ENCODE results near the gene PTCHD1.

The PTCHD1 gene

DNA sequence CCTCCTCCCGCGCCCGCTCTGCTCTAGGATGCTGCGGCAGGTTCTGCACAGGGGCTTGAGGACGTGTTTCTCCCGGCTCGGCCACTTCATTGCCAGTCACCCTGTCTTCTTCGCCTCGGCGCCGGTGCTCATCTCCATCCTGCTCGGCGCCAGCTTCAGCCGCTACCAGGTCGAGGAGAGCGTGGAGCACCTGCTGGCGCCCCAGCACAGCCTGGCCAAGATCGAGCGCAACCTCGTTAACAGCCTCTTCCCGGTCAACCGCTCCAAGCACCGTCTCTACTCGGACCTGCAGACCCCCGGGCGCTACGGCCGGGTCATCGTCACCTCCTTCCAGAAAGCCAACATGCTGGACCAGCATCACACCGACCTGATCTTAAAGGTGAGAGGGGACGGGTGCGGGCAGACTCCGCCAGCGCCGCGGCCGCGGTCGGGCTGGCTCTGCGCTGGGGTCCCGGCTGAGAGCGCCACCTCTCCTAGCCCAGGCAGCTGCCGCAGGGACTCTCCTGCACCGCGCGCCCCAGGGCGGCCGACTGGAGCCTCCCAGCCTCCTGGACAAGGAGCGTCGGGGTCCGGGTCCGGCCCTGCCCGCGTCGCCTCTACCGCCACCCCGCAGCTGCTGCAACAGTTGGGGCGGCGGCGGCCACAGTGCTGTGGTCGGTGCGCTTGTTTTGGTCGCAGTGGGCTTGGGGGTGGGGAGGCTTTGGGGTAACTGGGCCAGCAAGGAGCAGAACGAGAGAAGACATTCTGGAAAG, at the start of gene PTCHD1:
Gene PTCHD1, plus strand, starts transcription at position 2 of the 752 bp plus-strand sequence. Its CDS starts 27 bp downstream, at position 29.
- in situ Hi-C loops (cut with HindIII; ENCODE audit: low pct_unique_long_range_greater_than_20kb, low sequenced_read_pairs): no loop called here
- TF ChIP-seq JUND (IDR thresholded peaks at IDR 0.05; ENCODE audit: low read depth): no peak
- no peak for DNase-seq (ENCODE audit: low read depth in 1 of 2, low spot score in 1 of 2)

DNA sequence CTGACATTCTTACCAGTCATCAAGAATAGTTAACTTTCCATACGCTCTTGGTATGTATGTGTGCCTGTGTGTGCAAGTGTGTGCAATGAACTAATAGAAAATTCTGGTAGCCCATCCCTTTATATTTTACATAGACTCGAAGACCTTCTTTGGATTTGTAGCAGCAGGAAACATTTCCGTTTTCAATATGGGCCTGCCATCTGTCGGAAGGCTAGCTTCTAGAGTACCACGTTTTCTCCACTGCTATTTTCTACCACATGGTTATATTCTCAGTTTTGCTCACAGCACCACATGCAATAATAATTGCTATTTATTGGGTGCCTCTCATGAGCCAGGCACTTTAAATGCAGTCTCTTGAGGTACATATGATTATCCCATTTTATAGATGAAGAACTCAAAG, 47.9 kb upstream of the PTCHD1 start:
- DNase-seq (ENCODE audit: low read depth in 1 of 2, low spot score in 1 of 2): no peak
- in situ Hi-C loops (cut with HindIII; ENCODE audit: low pct_unique_long_range_greater_than_20kb, low sequenced_read_pairs): no loop called here
- TF ChIP-seq JUND (IDR thresholded peaks at IDR 0.05; ENCODE audit: low read depth): no peak

DNA sequence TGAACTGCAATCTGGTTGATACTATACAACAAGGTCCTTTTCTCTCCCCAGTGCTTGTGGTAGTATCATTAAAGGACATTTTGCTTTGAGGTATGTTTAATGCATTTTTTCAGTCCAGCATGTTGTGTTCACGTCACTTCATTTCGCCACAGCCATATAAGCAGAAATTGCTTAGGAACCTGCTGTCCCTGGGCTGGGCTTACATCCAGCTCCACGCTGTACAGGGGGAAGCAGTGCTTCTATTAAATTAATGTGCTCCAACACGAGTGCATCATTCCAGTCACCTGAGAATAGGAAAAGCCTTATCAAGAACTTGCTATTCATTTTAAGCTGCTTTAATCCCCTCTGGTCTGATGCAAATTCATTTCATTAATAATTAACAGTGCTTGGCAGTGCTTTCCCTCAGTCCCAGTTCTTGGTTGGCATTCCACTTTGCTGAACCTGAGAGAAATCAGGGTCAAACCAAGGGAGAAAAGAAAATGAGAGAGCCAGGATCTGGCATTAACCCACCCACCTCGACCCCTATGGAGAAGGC, 47.4 kb upstream of the PTCHD1 start:
- no peak for TF ChIP-seq JUND (IDR thresholded peaks at IDR 0.05; ENCODE audit: low read depth)
- in situ Hi-C loops (cut with HindIII; ENCODE audit: low pct_unique_long_range_greater_than_20kb, low sequenced_read_pairs): no loop called here
- no peak for DNase-seq (ENCODE audit: low read depth in 1 of 2, low spot score in 1 of 2)

DNA sequence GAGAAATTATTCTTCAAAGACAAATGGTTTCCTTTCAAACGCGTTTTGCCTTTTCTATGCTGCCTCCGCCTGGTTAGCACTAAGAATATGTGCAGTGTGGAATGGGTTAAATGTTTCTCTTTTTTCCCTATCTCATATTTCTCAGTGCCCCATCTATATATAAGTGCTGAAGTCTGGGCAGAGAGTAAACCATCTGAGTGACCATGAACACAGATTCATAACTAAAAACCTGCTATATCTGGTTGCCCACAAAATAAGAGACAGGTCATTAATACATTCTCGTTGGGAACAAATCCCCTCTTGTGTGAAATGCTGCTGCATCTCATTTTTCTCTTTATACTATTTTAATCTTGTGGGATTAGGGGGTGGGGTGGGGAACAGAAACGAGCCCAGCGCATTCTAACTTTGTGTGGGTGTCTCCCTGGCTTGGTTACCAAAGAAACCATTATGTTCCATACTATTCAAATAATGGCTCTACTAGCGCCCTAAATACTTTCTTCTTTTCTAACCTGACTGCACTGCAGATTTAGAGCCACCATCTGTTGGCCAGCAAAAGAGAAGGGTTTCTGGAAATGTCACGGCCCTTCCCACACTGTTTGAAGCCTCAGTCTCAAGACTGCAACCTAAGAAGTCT, 42.2 kb upstream of the PTCHD1 start:
- no peak for TF ChIP-seq JUND (IDR thresholded peaks at IDR 0.05; ENCODE audit: low read depth)
- in situ Hi-C loops (cut with HindIII; ENCODE audit: low pct_unique_long_range_greater_than_20kb, low sequenced_read_pairs): no loop called here
- no peak for DNase-seq (ENCODE audit: low read depth in 1 of 2, low spot score in 1 of 2)

DNA sequence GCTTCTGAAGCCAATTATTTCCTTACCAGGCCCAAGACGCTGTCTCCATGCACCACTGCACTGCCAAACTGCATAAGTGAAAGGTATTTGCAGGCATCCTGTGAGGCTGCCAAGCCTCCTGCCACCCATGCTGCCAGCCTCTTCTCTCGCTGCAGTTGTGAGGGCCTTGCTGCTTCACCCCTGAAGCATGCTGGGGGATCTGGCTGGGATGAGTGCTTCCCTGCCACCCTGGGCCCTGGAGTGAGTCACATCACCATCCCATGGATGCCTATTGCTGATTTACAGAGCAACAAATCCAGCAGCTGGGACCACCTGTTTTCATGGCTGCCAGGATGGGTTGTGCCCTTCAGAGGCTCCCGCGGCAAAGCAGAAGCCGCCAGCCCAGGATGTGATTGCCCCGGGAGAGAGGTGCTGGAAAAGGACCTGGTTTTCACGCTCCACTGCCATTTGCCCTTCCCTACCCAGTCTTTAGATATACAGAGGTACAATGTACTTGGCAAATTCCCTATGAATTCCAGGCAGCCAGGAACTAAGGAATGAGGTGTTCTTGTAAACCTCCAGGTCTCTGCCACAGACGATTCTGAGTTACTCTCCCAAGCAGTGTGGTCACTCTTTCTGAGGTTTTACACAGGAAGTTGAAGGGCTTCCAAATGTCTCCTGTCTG, 41.5 kb upstream of the PTCHD1 start:
- DNase-seq (ENCODE audit: low read depth in 1 of 2, low spot score in 1 of 2): no peak
- in situ Hi-C loops (cut with HindIII; ENCODE audit: low pct_unique_long_range_greater_than_20kb, low sequenced_read_pairs): no loop called here
- no peak for TF ChIP-seq JUND (IDR thresholded peaks at IDR 0.05; ENCODE audit: low read depth)

DNA sequence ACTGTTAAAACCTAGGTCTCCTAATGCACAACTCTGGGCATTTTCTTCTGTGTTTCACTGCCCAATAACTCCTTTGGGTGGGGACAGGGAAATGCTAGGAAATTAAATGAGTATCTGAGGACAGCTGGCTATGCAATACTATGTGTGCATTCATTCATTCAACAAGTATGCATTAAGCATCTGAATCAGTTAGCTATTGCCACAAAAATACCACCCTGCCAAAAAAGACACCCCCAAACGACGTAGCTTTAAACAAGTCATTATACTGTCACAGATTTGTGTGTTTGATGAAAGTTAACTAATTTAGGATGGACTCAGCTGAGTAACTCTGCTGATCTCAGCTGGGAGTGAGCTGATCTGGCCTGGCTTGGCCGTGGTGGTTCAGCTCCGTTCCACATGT, 29.8 kb upstream of the PTCHD1 start:
- in situ Hi-C loops (cut with HindIII; ENCODE audit: low pct_unique_long_range_greater_than_20kb, low sequenced_read_pairs): no loop called here
- no peak for TF ChIP-seq JUND (IDR thresholded peaks at IDR 0.05; ENCODE audit: low read depth)
- DNase-seq (ENCODE audit: low read depth in 1 of 2, low spot score in 1 of 2): no peak

DNA sequence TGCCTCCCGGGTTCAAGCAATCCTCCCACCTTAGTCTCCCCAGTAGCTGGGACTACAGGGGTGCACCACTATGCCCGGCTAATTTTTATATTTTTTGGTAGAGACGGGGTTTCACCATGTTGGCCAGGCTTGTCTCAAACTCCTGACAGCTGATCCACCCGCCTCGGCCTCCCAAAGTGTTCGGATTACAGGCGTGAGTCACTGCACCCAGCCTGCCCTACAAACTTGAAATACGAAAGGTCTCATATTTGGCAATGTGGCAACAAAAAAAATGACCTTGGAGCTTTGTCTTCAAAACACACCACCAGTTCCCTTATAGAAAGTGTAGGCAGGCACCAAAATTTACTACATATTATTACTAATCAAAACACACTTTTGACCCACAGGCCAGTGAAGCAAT, 22.9 kb upstream of the PTCHD1 start:
- in situ Hi-C loops (cut with HindIII; ENCODE audit: low pct_unique_long_range_greater_than_20kb, low sequenced_read_pairs): no loop called here
- TF ChIP-seq JUND (IDR thresholded peaks at IDR 0.05; ENCODE audit: low read depth): no peak
- DNase-seq (ENCODE audit: low read depth in 1 of 2, low spot score in 1 of 2): no peak

DNA sequence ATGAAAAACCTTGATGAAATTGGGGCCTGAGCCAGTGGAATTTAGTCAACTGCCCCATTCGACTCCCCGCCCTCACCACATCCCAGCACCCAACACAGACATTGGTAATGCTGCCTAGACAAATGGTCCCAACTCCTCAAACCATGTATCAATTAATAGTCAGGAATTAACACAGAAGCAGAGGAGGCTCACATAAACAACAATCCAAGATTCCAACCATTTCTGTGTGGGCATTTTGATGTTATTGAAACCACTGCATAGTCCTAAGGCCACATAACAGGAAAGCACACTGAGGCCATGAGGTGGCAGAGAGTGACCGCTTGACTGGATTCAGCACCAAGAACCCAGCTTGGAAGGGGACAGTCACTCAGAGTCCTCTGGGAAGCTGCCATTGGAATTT, 22.5 kb upstream of the PTCHD1 start:
- in situ Hi-C loops (cut with HindIII; ENCODE audit: low pct_unique_long_range_greater_than_20kb, low sequenced_read_pairs): no loop called here
- no peak for TF ChIP-seq JUND (IDR thresholded peaks at IDR 0.05; ENCODE audit: low read depth)
- DNase-seq (ENCODE audit: low read depth in 1 of 2, low spot score in 1 of 2): no peak

DNA sequence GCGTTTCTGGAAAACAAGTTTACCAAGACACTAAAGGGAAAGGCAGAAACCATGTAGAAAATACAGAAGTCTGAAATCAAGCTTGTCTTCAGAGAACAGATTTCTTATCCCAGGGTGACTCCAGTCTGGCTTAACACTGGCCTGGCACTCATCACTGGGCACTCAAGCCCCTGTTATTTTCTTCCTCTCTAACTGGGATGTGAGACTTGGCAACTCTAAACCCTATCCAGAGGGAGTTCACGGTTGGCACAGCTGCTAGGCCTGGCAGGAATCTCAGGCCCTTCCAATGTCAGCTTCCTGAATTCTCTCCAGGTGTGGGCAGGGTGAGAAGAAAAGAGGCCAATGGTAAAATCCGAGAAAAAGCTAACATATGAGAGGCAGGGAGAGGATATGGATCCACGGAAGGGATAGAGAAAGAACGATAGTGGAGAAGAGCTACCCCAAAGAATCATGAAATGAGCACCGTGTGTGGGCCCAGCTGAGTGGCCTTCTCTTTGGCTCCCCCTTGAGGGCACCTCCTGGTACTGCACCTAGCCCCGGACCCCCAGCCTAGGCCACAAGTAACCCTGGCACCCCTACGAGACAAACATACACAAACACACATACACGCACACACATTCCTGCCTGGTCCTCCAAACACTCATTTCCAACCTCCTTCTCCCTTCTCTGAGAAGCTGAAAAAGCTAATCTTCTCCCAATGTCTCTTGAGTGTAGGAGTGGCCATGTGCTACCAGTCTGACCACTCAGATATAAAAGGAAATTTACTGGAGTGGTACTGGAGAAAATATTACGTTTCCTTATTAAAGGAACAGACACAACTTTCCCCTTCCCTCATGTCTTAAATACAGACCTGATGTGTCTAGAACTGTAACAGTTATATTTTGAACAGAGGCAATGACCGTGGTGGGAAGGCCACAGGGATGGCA, 16.6 kb upstream of the PTCHD1 start:
- DNase-seq (ENCODE audit: low read depth in 1 of 2, low spot score in 1 of 2): peak in 1 of 2 experiments; percentile 44
- no peak for TF ChIP-seq JUND (IDR thresholded peaks at IDR 0.05; ENCODE audit: low read depth)
- in situ Hi-C loops (cut with HindIII; ENCODE audit: low pct_unique_long_range_greater_than_20kb, low sequenced_read_pairs): no loop called here

DNA sequence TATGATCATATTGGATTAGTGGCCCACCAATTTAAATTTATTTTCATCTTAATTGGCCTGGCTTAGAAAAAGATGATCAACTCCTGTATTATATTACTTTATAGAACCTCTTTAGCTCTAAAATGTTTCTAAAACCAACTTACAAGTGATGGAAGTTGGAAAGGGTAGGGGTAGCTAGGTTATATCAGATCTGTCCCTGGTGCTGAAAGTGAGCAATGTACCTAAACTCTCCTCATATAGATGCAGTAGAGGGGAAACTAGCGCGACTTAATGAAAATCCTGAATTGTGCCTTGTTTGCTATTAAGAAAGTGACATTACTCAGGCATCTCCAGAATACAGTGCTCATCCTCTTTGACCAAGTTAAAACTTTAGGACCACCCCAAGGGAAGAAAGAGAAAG, 7.5 kb upstream of the PTCHD1 start:
- DNase-seq (ENCODE audit: low read depth in 1 of 2, low spot score in 1 of 2): peak in 1 of 2 experiments; percentile 34
- no peak for TF ChIP-seq JUND (IDR thresholded peaks at IDR 0.05; ENCODE audit: low read depth)
- in situ Hi-C loops (cut with HindIII; ENCODE audit: low pct_unique_long_range_greater_than_20kb, low sequenced_read_pairs): no loop called here

DNA sequence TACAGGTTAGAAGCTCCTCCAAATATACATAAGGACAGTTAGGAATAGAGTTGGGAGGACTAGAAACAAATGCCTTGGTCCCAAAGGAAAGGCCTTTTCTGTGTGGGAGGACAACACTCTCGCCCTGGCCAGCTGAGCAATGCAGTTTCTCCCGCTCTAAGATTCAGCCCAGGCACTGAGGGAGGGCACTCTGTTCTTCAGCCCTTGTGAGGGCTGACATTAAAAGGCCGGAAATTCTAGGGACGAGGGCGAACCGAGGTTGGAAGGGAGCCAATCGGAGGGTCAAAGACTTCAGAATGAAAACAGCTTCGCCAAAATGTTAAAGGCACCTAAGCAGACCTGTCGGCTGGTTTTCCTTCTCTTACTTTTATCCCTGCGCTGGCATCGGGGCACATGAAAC, 2.9 kb upstream of the PTCHD1 start:
- in situ Hi-C loops (cut with HindIII; ENCODE audit: low pct_unique_long_range_greater_than_20kb, low sequenced_read_pairs): no loop called here
- DNase-seq (ENCODE audit: low read depth in 1 of 2, low spot score in 1 of 2): no peak
- no peak for TF ChIP-seq JUND (IDR thresholded peaks at IDR 0.05; ENCODE audit: low read depth)
